AG04449 (cell line): ENCODE results near the gene ANKS1B.
"Not testable (repeated sequence)": the region's sequence is repeated elsewhere in the genome, so short reads cannot be mapped to it uniquely, and the experiment has no call there.

Source experiments
- CTCF ChIA-PET: fragments of 350-600 bp; formaldehyde crosslinking; extraction: SDS; loops from one replicate; lab custom pipeline; 2021; ENCODE audit warnings: antibody characterized with exemption; lab: Yijun Ruan, JAX
- POLR2A ChIA-PET: fragments of 400-600, 350-600 bp; formaldehyde crosslinking; extraction: SDS; loops from one replicate; lab custom pipeline; 2020; ENCODE audit warnings: antibody characterized with exemption, inconsistent platforms; lab: Yijun Ruan, JAX
- DNase-seq: peaks from one replicate; pipeline ENCODE4 v3.0.0-alpha.2; 2010; ENCODE audit warnings: low read depth, low spot score
- H3K4me3 ChIP-seq: 2 replicates; pipeline ENCODE4 v1.5.1; 2011; ENCODE audit warnings: low read depth, mild to moderate bottlenecking, control low read depth, low read length
- TF ChIP-seq, protein P1 (sequence below): IDR thresholded peaks from one replicate; pipeline ENCODE4 v1.5.1; 2011; ENCODE audit warnings: mild to moderate bottlenecking, moderate library complexity, low read length, control low read depth, inconsistent platforms; ENCODE audit not compliant: insufficient read depth; ENCODE audit errors: missing control alignments

ANKS1B gene

DNA sequence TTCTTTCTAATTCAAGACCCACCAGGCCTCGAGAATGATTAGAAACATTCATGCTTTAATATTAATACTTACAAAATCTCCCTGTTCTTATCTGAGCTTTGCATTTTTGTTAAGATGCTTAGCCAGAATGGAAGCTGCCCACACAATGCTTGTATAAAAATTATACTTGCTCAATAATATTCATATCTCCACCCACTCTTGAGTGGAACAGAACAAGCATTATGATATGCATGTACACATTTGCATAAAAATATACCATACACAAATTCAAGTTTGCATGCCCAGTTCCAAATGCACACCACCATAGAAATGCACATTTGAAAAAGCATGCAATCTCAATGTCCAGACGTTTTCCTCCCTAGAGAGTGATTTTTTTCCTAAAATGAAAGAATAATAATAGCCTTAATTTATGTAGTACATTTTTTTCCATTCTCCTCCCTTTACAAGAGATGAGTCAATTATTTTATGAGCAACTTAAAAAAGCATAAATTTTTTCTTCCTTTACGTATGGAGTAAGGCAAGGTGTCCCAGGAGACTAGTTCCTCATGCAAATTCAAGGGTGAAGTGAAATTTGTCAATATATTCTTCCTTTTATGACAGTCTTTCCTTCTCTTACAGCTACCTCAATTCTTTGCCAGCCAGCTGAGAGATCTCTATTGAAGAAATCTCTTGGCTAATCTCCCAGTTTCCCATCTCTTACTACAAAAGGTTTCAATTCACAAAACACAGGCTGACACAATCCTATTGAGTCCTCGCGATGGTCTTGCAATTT lies 650.3 kb downstream of the ANKS1B start:
- no peak for DNase-seq
- CTCF ChIA-PET, result no interaction called here
- POLR2A ChIA-PET, result no interaction called here
- no peak overlapping the region for H3K4me3 ChIP-seq
- TF ChIP-seq, protein P1, sequence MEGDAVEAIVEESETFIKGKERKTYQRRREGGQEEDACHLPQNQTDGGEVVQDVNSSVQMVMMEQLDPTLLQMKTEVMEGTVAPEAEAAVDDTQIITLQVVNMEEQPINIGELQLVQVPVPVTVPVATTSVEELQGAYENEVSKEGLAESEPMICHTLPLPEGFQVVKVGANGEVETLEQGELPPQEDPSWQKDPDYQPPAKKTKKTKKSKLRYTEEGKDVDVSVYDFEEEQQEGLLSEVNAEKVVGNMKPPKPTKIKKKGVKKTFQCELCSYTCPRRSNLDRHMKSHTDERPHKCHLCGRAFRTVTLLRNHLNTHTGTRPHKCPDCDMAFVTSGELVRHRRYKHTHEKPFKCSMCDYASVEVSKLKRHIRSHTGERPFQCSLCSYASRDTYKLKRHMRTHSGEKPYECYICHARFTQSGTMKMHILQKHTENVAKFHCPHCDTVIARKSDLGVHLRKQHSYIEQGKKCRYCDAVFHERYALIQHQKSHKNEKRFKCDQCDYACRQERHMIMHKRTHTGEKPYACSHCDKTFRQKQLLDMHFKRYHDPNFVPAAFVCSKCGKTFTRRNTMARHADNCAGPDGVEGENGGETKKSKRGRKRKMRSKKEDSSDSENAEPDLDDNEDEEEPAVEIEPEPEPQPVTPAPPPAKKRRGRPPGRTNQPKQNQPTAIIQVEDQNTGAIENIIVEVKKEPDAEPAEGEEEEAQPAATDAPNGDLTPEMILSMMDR, result no peak

DNA sequence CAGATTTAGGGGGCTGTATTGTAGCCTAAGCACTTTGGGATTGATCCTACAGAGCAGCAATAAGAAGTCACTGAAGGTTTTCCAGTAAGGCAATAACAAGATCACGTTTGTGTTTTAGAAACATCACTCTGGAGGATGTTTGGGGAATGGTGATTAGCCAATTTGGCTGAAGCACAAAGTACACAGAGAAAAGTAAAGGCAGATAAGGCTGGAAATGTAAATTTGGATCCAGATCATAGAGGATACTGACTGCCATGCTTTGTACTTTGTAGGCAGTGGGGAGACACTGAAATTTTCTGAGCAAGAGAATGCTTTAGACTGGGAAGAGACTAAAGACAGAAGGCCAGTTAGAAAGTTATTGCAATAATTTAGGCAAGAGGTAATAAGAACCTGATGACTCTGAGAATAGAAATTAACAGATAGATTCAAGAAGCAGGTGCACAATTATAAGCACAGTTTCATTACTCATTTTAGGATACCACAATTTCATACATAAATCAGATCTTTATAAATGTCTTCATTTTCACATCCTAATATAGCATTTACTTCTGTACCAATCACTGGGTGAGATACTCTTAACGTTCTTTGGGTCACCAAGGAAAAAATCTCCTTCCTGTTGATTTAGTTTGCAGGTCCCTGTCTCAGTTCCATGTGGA lies 651.7 kb downstream of the ANKS1B start:
- no peak for DNase-seq
- CTCF ChIA-PET, result no interaction called here
- no peak overlapping the region for H3K4me3 ChIP-seq
- POLR2A ChIA-PET, result no interaction called here
- TF ChIP-seq, protein P1, result no peak

DNA sequence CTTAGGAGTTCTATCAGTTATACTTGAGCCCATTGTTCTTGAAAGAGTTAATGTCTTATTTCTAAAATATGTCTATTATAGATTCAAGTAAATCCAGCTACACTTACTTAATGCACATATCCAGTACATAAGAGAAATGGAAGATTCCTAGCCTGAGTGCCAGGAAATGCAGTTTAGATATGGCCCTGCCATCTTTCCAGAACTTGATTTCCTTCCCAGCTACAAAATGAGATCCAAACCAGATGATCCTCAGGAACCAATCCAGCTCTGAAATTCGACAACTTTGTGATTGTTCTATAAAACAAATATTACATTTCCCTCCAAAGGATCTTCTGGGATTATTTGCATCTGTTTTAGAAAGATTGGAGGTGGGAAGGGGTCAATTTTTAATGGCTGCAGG lies 654.5 kb downstream of the ANKS1B start:
- TF ChIP-seq, protein P1, result no peak
- no peak overlapping the region for H3K4me3 ChIP-seq
- POLR2A ChIA-PET, result no interaction called here
- CTCF ChIA-PET, result no interaction called here
- DNase-seq, result no peak

DNA sequence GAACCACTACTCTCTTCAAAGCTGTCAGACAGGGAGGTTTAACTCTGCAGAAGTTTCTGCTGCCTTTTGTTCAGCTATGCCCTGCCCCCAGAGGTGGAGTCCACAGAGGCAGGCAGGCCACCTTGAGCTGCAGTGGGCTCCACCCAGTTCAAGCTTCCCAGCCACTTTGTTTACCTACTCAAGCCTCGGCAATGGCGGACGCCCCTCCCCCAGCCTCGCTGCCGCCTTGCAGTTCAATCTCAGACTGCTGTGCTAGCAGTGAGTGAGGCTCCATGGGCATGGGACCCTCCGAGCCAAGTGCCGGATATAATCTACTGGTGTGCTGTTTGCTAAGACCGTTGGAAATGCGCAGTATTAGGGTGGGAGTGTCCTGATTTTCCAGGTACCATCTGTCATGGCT lies 663.5 kb downstream of the ANKS1B start:
- CTCF ChIA-PET, DNase-seq, POLR2A ChIA-PET, H3K4me3 ChIP-seq: not testable (repeated sequence)

DNA sequence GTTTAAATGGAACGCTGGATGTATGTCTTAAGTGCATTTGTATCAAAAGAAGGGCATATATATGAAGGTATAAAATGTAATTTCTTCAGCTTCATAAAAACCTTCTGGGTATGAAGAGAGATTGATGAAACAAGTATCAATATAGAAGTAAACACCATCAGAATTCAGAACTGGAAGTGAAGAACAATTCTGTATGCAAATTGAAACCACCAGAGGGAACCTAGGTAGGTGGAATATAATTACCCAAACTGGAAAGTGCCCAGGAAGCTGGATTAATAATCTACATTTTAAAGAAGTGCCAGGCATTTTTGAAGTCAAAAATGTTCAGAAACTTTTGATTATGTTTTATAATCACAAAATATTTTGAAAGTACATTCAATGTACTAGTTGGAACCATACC lies 673.4 kb downstream of the ANKS1B start:
- POLR2A ChIA-PET, result no interaction called here
- no peak overlapping the region for H3K4me3 ChIP-seq
- TF ChIP-seq, protein P1, result no peak
- CTCF ChIA-PET, result interaction anchor here (0.6 kb wide), 1 partner anchor 252 kb away, joined by 3 read pairs; no protein-coding TSS in a partner anchor
- no peak for DNase-seq

DNA sequence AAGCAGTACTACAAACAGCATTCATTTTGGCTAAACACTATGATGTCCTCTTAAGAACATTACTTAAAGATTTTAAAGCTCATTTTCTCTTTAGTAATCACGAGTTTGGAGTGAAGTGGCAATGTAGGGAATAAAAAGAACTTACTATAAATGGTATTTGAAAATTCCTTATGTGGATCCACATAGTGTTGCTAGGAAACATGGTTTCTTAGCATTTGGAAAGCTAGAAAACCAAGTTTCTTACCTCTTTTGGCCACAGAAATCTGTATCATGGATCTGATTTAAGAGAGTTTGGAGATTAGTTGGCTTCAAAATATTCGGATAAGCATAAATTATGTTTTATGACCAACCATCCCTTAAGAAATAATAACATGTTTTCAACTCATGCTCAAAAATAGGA lies 674.9 kb downstream of the ANKS1B start:
- CTCF ChIA-PET, result no interaction called here
- no peak overlapping the region for H3K4me3 ChIP-seq

More for the DNA sequence above, 674.9 kb downstream of the ANKS1B start:
- TF ChIP-seq, protein P1, result no peak
- DNase-seq, result no peak
- POLR2A ChIA-PET, result no interaction called here
